Breast epithelium (tissue), 4 donors: Measurements from ENCODE around the gene PPP2R3A. TPM values are rescaled to one million over a fixed set of nuclear protein-coding genes. Genes with fewer than 3 reads are reported as not detected.

Source experiments
- DNase-seq, 2 donors: peaks; one replicate each; pipeline ENCODE4 v3.0.0-alpha.2; 2019; ENCODE audit warnings: low spot score in 2 of 2
- H3K27ac ChIP-seq, 2 donors: fragments of 200-600 bp; sonication (generic) in 1 of 2; one replicate each; pipeline ENCODE4 v1.5.1; 2016 to 2019; ENCODE audit warnings: mild to moderate bottlenecking in 1 of 2
- H3K27me3 ChIP-seq, 2 donors: fragments of 200-600 bp; sonication (generic) in 1 of 2; one replicate each; pipeline versions ENCODE4 v1.5.1 to v1.6.0; 2017 to 2019; ENCODE audit warnings: control low read depth in 1 of 2, mild to moderate bottlenecking in 1 of 2
- H3K36me3 ChIP-seq: fragments of 200-600 bp; one replicate; pipeline ENCODE4 v1.5.1; 2019
- H3K4me1 ChIP-seq, 2 donors: fragments of 200-600 bp; sonication (generic); one replicate each; pipeline ENCODE4 v1.5.1; 2016 to 2019; ENCODE audit warnings: control low read depth in 1 of 2
- H3K4me3 ChIP-seq, 3 donors: fragments of 200-600 bp; sonication (generic); 1 replicate in 2 of 3; 2 replicates in 1 of 3; pipeline ENCODE4 v1.5.1; 2016 to 2019; ENCODE audit warnings: mild to moderate bottlenecking in 3 of 3, moderate library complexity in 2 of 3
- H3K9me3 ChIP-seq, 2 donors: fragments of 200-600 bp; sonication (generic) in 1 of 2; one replicate each; pipeline ENCODE4 v1.5.1; 2016 to 2019; ENCODE audit warnings: control low read depth in 1 of 2
- CTCF ChIP-seq, 3 donors: fragments of 450-650 bp; IDR thresholded peaks; one replicate each; pipeline ENCODE4 v1.5.1; 2016 to 2017; ENCODE audit warnings: antibody characterized with exemption in 3 of 3, mild to moderate bottlenecking in 3 of 3, moderate library complexity in 3 of 3
- POLR2A ChIP-seq: fragments of 450-650 bp; IDR thresholded peaks from one replicate; pipeline ENCODE4 v1.6.1; 2016; ENCODE audit warnings: antibody characterized with exemption, mild to moderate bottlenecking, moderate library complexity
- POLR2AphosphoS5 ChIP-seq, 3 donors: sonication (generic); formaldehyde crosslinking; IDR thresholded peaks; one replicate each; pipeline ENCODE4 v1.6.1; 2017; ENCODE audit warnings: antibody characterized with exemption in 3 of 3
- intact Hi-C: fragments of 100-400 bp; cut with DNase I; formaldehyde crosslinking; loops from one replicate; pipeline ENCODE4 v1.15.1; 2023; ENCODE audit warnings: low total_unique reads
- total RNA-seq, 3 donors: library from RNA; depleted of rRNA; stranded (reverse); fragments of >200 nt; gene quantifications; one replicate each; pipeline ENCODE4 v1.1.0, GENCODE V29; 2016

The PPP2R3A gene
- total RNA-seq, 3 donors from 2014 or later = 10.4 to 43.6 (median 20.6) TPM

GRCh38 chr3:136196064-136196400 is 230.5 kb downstream of the PPP2R3A start, which contains the start of gene MSL2:
Gene MSL2 (minus strand): TSS chr3:136196335. CDS start chr3:136195113, 1,222 bp downstream.
- peak in 1 of 2 donors; percentile 68 for DNase-seq
- Histone ChIP-seq H3K27me3 (no peaks in the 10 kb centered on the region), H3K4me3 (peak within 1 kb of the TSS; percentile 75 to 99 (median 88)), H3K36me3 (no peaks in the 10 kb centered on the region), H3K9me3 (no peaks in the 10 kb centered on the region), H3K27ac (peak within 1 kb of the TSS; percentile 100), H3K4me1 (peaks cover 0 to 3% of the 10 kb centered on the region in 2 donors)
- intact Hi-C loops = loop anchor here (5.0 kb wide), 1 partner anchor 99 kb away; no protein-coding TSS in a partner anchor
- TF ChIP-seq POLR2A = peak; percentile 85
- TF ChIP-seq POLR2AphosphoS5 (IDR thresholded peaks at IDR 0.05) = peak in 1 of 3 donors; percentile 83
- no peak for TF ChIP-seq CTCF (IDR thresholded peaks at IDR 0.05)

- Histone ChIP-seq H3K4me3 (peak overlapping the region; percentile 75 to 99 (median 88)), H3K27me3 (no peaks in the 10 kb centered on the region), H3K36me3 (no peaks in the 10 kb centered on the region), H3K27ac (peak overlapping the region; percentile 100), H3K9me3 (no peaks in the 10 kb centered on the region), H3K4me1 (peaks cover 0 to 3% of the 10 kb centered on the region in 2 donors)
- TF ChIP-seq POLR2AphosphoS5 (IDR thresholded peaks at IDR 0.05) (peak; percentile 57 to 92 (median 88)), POLR2A (peak; percentile 51), CTCF (IDR thresholded peaks at IDR 0.05) (no peak)
- peak; percentile 98 for DNase-seq
- intact Hi-C loops = loop anchor here (5.0 kb wide), 1 partner anchor 99 kb away; no protein-coding TSS in a partner anchor
Measured at GRCh38 chr3:136196401-136197158, 231.1 kb downstream of the PPP2R3A start.

GRCh38 chr3:136197159-136197793 is 231.7 kb downstream of the PPP2R3A start:
- Histone ChIP-seq H3K27ac (peak overlapping the region; percentile 100), H3K4me3 (peak overlapping the region; percentile 75 to 99 (median 88)), H3K4me1 (no peaks in the 10 kb centered on the region), H3K36me3 (no peaks in the 10 kb centered on the region), H3K27me3 (no peaks in the 10 kb centered on the region), H3K9me3 (no peaks in the 10 kb centered on the region)
- intact Hi-C loops = loop anchor here (5.0 kb wide), 1 partner anchor 100 kb away; no protein-coding TSS in a partner anchor
- TF ChIP-seq POLR2AphosphoS5 (IDR thresholded peaks at IDR 0.05) (no peak), POLR2A (no peak), CTCF (IDR thresholded peaks at IDR 0.05) (no peak)
- DNase-seq = no peak

Other genes starting within 250 kb of the PPP2R3A start
- 10 to 100 TPM; 25.8 to 46.5 (median 27.5) TPM for gene MSL2, start 230.6 kb downstream of the PPP2R3A start, total RNA-seq